GM12891 (cell line): Measurements from ENCODE around the gene SKOR2.

Experiments used
- DNase-seq: peaks from one replicate; pipeline ENCODE4 v3.0.0; 2011; ENCODE audit warnings: low spot score; ENCODE audit not compliant: insufficient read length
- FAIRE-seq: peaks from 2 replicates; lab custom pipeline; 2011; peaks lifted over from hg19 to GRCh38; lab: Jason Lieb, UNC
- PAX5 ChIP-seq: IDR thresholded peaks from 2 replicates; pipeline ENCODE4 v1.6.1; 2011; ENCODE audit warnings: low read length, moderate library complexity, mild to moderate bottlenecking; ENCODE audit not compliant: insufficient read depth, severe bottlenecking
- POLR2A ChIP-seq: IDR thresholded peaks from 2 replicates; pipeline ENCODE4 v1.6.1; 2011; ENCODE audit warnings: low read depth, low read length, control low read depth
- POLR2AphosphoS5 ChIP-seq: IDR thresholded peaks from 2 replicates; pipeline ENCODE4 v1.6.1; 2011; ENCODE audit warnings: low read depth, low read length, control low read depth
- POU2F2 ChIP-seq: IDR thresholded peaks from 2 replicates; pipeline ENCODE4 v1.6.1; 2011; ENCODE audit warnings: low read depth, mild to moderate bottlenecking, control low read depth, low read length, moderate library complexity
- SPI1 ChIP-seq: IDR thresholded peaks from 2 replicates; pipeline ENCODE4 v1.6.1; 2011; ENCODE audit warnings: low read depth, low read length, control low read depth
- TAF1 ChIP-seq: IDR thresholded peaks from 2 replicates; pipeline ENCODE4 v1.6.1; 2011; ENCODE audit warnings: low read depth, low read length, control low read depth

Gene SKOR2

DNA sequence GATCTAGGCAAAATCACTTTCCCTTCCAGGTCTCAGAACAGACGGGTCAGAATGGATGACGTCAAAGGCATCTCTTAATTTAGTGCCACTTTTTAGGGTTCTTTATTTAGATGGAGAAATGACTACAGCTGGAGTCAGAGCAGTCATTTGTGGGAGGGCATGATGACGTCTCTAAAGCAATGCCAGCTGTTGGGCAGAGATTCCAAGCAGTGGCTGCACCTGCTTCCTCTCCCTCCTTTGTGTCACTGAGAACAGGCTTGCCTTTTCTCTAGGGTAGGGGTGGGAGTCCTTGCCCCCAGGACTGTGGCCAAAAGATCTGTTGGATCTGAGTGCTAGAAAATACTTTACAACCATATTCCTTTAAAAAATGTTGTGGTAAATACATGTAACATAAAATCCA, 28.7 kb upstream of the SKOR2 start:
- DNase-seq (no peak), FAIRE-seq (no peak)
- no peak for TF ChIP-seq POLR2A
- no peak for TF ChIP-seq SPI1
- TF ChIP-seq POLR2AphosphoS5, result no peak
- no peak for TF ChIP-seq PAX5
- TF ChIP-seq TAF1, result no peak
- TF ChIP-seq POU2F2, result no peak

DNA sequence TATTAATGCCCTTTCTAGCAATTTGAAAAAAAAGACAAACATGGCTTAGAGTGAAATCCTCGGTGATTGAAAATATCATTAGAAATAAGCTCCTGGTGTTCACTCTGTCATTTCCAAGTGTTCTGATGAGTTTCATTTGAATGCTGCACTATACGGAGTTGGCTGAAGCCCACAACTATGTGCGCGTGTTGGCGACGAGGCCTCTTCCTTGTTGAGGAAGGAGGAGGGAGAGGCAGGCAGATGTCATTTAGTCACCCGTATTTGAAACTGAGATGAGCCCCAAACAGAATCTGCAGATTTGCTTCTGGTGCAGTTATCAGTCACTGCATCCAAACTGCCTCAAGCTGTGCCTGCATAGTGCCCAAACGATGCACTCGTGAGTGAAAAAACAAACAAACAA, 23.5 kb upstream of the SKOR2 start:
- FAIRE-seq (no peak), DNase-seq (no peak)
- TF ChIP-seq POU2F2 (no peak), POLR2AphosphoS5 (no peak), SPI1 (no peak), PAX5 (no peak), TAF1 (no peak)

DNA sequence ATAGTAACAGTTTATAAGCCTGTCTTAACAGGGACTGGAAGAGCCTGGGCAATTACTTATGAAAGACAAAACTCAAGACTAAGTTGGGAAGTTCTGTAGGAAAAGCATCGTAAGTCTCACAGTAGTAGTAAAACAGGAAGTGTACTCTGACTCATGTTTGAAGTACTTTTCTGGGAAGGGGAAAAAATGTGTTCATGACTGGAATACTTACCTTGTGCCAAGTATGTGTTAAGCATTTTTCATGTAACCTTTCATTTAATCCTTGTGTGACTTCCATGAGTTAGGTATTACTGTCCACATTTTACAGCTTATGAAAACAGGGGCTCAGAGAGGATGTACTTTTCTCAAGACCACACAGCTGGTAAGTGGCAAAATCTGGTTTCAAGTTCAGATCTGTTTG, 13.7 kb upstream of the SKOR2 start:
- TF ChIP-seq POU2F2 (no peak), POLR2A (no peak), PAX5 (no peak), POLR2AphosphoS5 (no peak), SPI1 (no peak), TAF1 (no peak)
- FAIRE-seq, result no peak

DNA sequence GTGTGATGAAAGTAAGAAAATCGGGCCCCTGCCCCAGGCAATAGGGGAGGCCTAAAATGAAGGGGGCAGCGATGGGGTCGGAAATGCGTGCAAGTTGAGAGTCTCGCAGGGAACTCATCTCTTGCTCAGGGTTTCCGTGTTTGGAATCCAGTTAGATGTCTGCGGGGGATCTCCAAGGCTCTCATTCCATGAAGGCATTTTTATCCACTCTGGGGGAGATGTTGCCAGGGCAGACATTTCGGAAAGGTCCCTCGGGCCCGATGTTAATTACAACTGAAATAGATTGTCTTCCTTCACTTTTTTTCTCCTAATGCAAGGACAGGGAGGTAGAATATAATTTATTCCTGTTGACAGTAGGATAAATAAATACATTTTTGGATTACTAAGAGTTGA, 12.8 kb upstream of the SKOR2 start:
- DNase-seq (no peak), FAIRE-seq (no peak)
- TF ChIP-seq TAF1 (no peak), POLR2A (no peak), POU2F2 (no peak), POLR2AphosphoS5 (no peak), PAX5 (no peak), SPI1 (no peak)

More for the DNA sequence above, 13.7 kb upstream of the SKOR2 start:
- DNase-seq, result no peak

DNA sequence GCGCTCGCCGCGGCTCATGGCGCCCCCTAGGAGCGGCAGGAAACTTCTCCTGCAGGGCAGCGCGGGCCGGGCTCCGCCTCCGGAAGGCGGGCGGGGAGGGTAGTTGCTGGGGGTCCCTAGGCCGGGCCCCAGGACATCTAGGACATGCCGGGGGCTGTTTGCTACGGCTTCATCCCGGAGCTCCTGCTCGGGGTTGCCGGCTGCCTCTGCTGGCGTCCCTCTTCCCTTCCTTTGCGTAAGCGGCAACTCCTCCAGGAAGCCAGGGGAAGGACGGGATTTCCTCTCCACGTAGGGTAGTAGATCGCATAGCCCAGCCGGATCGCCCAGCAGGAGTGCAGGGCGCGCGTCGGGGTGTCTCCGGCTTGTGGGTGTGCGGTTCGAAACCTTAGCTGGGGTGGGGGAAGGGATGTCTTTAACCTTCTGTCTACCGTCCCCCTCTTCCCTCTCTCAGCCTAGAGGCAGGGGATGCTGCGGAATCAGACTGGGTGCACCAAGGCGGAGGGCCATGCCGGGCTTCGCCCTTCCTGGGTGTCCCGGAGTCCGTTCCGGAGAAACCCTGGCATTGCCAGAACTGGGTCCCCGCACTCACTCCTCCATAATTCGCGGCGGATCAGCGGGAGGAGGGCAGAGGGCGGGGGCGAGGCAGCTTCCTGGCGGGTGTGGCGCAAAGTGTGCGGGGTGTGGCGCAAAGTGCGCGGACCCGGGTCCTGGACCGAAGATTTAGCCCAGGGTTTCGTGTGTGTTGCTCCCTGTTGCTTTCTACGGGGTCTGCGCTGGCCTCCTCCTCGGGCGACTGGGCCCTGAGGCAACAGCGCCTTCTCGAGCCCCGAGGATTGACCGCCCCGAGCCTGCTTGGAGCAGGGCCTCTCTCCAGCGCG, 12.2 kb upstream of the SKOR2 start:
- DNase-seq, result no peak
- FAIRE-seq, result no peak

DNA sequence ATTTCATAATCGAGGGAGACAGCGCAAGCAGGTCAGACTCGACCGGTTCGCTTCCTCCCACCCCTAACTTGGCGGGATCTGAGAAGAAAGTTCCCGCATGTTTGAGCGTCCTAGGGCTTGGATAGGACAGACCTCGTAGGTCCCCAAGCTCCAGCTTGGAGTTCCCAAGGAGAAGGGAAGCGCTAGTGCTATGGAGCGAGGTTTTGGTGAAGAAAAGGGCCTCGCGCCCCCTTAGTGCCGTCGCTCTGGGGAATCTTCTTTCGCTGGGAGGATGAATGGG, 11.6 kb upstream of the SKOR2 start:
- TF ChIP-seq SPI1, result no peak
- TF ChIP-seq POLR2AphosphoS5, result no peak
- TF ChIP-seq POLR2A, result no peak
- no peak for TF ChIP-seq TAF1
- no peak for TF ChIP-seq POU2F2
- no peak for TF ChIP-seq PAX5
- no peak for DNase-seq
- no peak for FAIRE-seq

More for the DNA sequence above, 12.2 kb upstream of the SKOR2 start:
- no peak for TF ChIP-seq POLR2A
- no peak for TF ChIP-seq PAX5

DNA sequence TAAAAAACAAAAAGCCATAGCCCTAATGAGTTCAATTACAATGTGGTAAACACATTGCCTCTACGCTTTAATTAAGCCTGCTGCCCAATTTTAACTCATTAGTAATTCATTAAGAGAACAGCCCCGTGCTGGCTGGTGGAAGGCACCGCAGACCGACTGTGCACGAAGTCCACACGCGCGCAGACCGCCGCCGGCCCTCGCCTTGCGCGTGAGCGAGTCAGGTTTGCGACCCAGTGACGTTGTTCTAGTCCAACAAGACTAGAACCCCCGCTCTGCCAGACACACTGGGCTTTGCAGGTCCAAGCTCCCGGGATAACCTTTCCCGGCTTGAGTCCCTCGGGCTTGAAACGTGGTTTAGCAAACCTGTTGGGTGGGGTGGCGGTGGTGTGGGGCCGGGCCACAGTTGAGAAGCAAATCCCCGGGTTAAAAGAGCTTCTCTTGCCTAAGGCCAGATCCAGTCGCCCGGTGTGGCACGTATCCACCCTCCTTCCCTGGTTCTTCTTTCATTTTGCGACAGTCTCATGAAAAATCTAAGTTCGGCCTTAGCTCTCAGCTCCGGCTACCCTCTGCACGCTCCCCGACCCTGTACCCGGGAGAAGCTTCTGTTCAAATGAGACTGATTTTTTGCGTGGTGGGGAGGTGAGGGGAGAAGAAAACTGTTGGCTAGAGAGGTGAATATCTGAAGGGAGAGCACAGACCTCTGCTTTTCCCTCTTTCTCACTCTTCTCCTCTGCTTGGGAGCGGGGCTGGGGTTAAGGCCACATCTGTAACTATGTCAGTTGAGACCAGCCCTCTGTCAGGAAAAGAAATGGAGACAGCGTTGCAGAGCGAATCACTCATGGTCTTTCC, 11.1 kb upstream of the SKOR2 start:
- TF ChIP-seq PAX5, result no peak
- TF ChIP-seq POLR2A, result no peak
- no peak for TF ChIP-seq SPI1
- TF ChIP-seq TAF1, result no peak
- TF ChIP-seq POLR2AphosphoS5, result no peak
- no peak for TF ChIP-seq POU2F2
- no peak for FAIRE-seq
- no peak for DNase-seq

DNA sequence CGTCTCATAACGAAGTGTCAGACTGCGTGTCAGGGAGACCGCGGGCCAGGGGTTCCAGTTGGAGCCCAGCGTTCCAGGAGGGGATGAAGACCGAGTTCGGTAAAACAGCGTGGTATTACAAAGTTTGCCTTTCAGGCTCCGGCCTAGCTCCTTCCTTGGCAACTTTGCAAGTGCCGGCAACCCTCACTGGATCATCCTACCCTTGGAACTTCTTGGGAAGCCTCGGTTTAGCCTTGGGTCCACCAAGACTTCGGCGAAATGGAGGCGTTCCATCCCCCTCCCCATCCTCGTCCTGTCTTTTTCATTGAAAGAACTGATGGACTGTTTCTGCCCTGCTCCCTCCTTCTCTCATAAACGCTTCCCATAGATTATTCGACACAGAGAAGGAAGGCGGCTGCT, 10.4 kb upstream of the SKOR2 start:
- TF ChIP-seq POLR2A (no peak), SPI1 (no peak), PAX5 (no peak), POU2F2 (no peak), POLR2AphosphoS5 (no peak), TAF1 (no peak)
- DNase-seq, result no peak
- FAIRE-seq, result no peak

DNA sequence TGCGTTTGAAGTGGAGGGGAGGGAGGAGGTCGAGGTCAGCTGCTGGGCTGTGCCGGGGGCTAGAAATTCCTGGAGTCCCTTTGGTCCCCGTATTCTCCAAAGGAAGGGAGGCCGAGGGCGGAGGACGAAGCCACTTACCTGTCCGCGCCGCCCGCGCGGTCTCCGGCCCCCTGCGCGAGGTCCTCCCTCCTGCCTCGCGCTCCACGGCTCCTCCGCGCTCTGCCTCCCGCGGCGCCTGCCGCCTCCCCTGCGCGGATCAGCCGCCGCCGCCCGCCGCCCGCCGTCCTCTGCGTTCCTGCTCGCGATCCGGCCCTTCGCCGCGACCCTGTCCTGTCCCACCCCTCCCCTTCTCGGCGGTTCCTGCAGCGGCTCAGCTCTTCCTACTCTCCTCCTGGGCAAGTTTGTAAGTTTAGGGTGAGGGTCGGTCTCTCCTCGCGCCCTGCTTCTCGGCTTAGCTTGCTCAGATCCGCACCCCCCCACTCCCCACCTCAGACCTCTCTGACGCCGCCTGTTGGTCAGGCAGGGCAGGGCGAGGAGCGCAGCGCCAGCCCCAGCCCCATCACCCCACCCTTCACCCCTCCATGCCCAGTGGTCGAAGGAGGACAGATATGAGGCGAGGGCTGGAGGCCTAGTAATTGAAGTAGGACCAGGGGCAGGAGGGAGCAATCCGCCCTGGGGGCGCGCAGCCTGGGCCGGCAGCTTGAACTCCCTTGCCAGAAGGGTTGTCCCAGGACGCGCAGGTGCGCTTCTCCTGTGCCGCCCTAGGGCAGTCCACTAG, 9.7 kb upstream of the SKOR2 start:
- DNase-seq (no peak), FAIRE-seq (no peak)
- TF ChIP-seq SPI1 (no peak), TAF1 (no peak), PAX5 (no peak)
